K562 (cell line): Measurements from ENCODE around the gene ZRANB3. TPM values are rescaled to one million over a fixed set of nuclear protein-coding genes. Genes with fewer than 3 reads are reported as not detected.
"Not testable (repeated sequence)": the region's sequence is repeated elsewhere in the genome, so short reads cannot be mapped to it uniquely, and the experiment has no call there.

ENCODE experiments used
- ATAC-seq: fragments of 200-7000 bp; cut with Tn5 transposase; 3 replicates; pipeline ENCODE4 v1.9.1; 2020; ENCODE audit warnings: moderate library complexity
- BruUV-seq: library from RNA; stranded (reverse); fragments of 400-500 nt; replicated peaks from 2 replicates; lab custom pipeline; 2021; lab: Mats Ljungman, UMichigan
- CTCF ChIA-PET: fragments of 300-600 bp; formaldehyde crosslinking; extraction: SDS; loops from one replicate; lab custom pipeline; 2021; ENCODE audit warnings: low intra/inter-chr PET ratio; lab: Yijun Ruan, JAX
- POLR2A ChIA-PET: fragments of 300-600, 350-650 bp; sonication (Branson Sonifier 250); formaldehyde crosslinking; extraction: SDS; loops from one replicate; lab custom pipeline; 2021; ENCODE audit warnings: antibody characterized with exemption, inconsistent platforms; lab: Yijun Ruan, JAX
- DNase-seq, 4 experiments: peaks; one replicate each; pipeline versions ENCODE4 v3.0.0 to v3.0.0-alpha.2; 2011 to 2018; ENCODE audit warnings: low spot score in 3 of 4, mixed read lengths in 3 of 4; ENCODE audit errors: extremely low read depth in 1 of 4
- FAIRE-seq: peaks from 2 replicates; lab custom pipeline; 2011; peaks lifted over from hg19 to GRCh38; lab: Jason Lieb, UNC
- H2AFZ ChIP-seq: 2 replicates; pipeline ENCODE4 v1.6.0; 2011; ENCODE audit warnings: low read depth, low read length, control low read depth, inconsistent platforms
- H3K27ac ChIP-seq: fragments of 200-600 bp; 3 replicates; pipeline ENCODE4 v1.8.0; 2011; ENCODE audit warnings: low read depth, mild to moderate bottlenecking, control low read depth, inconsistent platforms, low read length, moderate library complexity, mixed read lengths; ENCODE audit errors: extremely low read depth
- H3K27me3 ChIP-seq, 2 experiments: fragments of 300-600 bp in 1 of 2; 2 replicates in 1 of 2; 3 replicates in 1 of 2; pipeline versions ENCODE4 v1.6.0 to v1.8.0; 2011; ENCODE audit warnings: inconsistent platforms in 2 of 2, low read length in 2 of 2, mild to moderate bottlenecking in 1 of 2, mixed read lengths in 1 of 2, moderate library complexity in 1 of 2; ENCODE audit not compliant: control insufficient read depth in 2 of 2, insufficient read depth in 2 of 2
- H3K36me3 ChIP-seq: fragments of 300-600 bp; 3 replicates; pipeline ENCODE4 v1.8.0; 2011; ENCODE audit warnings: mild to moderate bottlenecking, low read length, inconsistent platforms; ENCODE audit not compliant: control insufficient read depth, insufficient read depth
- H3K4me1 ChIP-seq, 2 experiments: fragments of 200-600 bp in 1 of 2; replicated peaks in 1 of 2; 2 replicates in 1 of 2; 3 replicates in 1 of 2; pipeline versions ENCODE4 v1.5.1 to v1.8.0; 2011; ENCODE audit warnings: inconsistent platforms in 2 of 2, low read length in 2 of 2, mild to moderate bottlenecking in 1 of 2, mixed read lengths in 1 of 2, moderate library complexity in 1 of 2; ENCODE audit not compliant: control insufficient read depth in 2 of 2, insufficient read depth in 2 of 2
- H3K4me2 ChIP-seq: 2 replicates; pipeline ENCODE4 v1.6.1; 2011; ENCODE audit warnings: low read length, control low read depth, inconsistent platforms, mixed read lengths; ENCODE audit not compliant: insufficient read depth
- H3K4me3 ChIP-seq: fragments of 200-600 bp; sonication (generic), shearing (Covaris generic); 2 replicates; pipeline ENCODE4 v1.5.1; 2016; ENCODE audit warnings: control low read depth, inconsistent platforms
- H3K79me2 ChIP-seq: fragments of 200-600 bp; 3 replicates; pipeline ENCODE4 v1.8.0; 2011; ENCODE audit warnings: low read length, inconsistent platforms; ENCODE audit not compliant: control insufficient read depth, insufficient read depth
- H3K9ac ChIP-seq, 2 experiments: 2 replicates each; pipeline versions ENCODE4 v1.6.0 to v1.6.1; 2011; ENCODE audit warnings: low read depth in 2 of 2, low read length in 2 of 2, control low read depth in 1 of 2, inconsistent platforms in 1 of 2, mild to moderate bottlenecking in 1 of 2, mixed read lengths in 1 of 2; ENCODE audit not compliant: insufficient read depth in 1 of 2
- H3K9me1 ChIP-seq: one replicate; pipeline ENCODE4 v1.6.0; 2011; ENCODE audit warnings: inconsistent platforms, mild to moderate bottlenecking, low read length, moderate library complexity; ENCODE audit not compliant: control insufficient read depth, insufficient read depth
- H3K9me3 ChIP-seq: replicated peaks from 2 replicates; pipeline ENCODE4 v1.5.1; 2011; ENCODE audit warnings: low read depth, low read length, inconsistent platforms; ENCODE audit not compliant: control insufficient read depth, insufficient read depth
- H4K20me1 ChIP-seq: replicated peaks from 2 replicates; pipeline ENCODE4 v1.6.1; 2011; ENCODE audit warnings: low read length, inconsistent platforms, mixed read lengths; ENCODE audit not compliant: control insufficient read depth, insufficient read depth
- CBX3 ChIP-seq, 2 experiments: IDR thresholded peaks; 1 replicate in 1 of 2; 2 replicates in 1 of 2; pipeline ENCODE4 v1.6.1; 2012; ENCODE audit warnings: inconsistent platforms in 2 of 2, low read length in 2 of 2, borderline replicate concordance in 1 of 2, control low read depth in 1 of 2
- CBX5 ChIP-seq: IDR thresholded peaks from 2 replicates; pipeline ENCODE4 v1.6.1; 2014; ENCODE audit warnings: low read depth, borderline replicate concordance
- CHAMP1 ChIP-seq: fragments of 450-650 bp; IDR thresholded peaks from 2 replicates; pipeline ENCODE4 v1.6.1; 2016; ENCODE audit warnings: mild to moderate bottlenecking
- TRIM24 ChIP-seq, 2 experiments: fragments of 450-650 bp; IDR thresholded peaks; 2 replicates each; pipeline ENCODE4 v1.6.1; 2016
- TRIM28 ChIP-seq: fragments of 450-650 bp; IDR thresholded peaks from 2 replicates; pipeline ENCODE4 v1.6.1; 2017
- ZBTB33 ChIP-seq: sonication (generic); formaldehyde crosslinking; IDR thresholded peaks from 2 replicates; pipeline ENCODE4 v1.8.1; 2023; ENCODE audit warnings: mild to moderate bottlenecking, missing genetic modification reagents
- ZNF280A ChIP-seq: fragments of 450-650 bp; IDR thresholded peaks from 2 replicates; pipeline ENCODE4 v1.6.1; 2018; ENCODE audit warnings: mild to moderate bottlenecking, low read depth; ENCODE audit not compliant: partially characterized antibody
- WGBS: fragments of 100-300 bp; shearing (Covaris generic); methylation state at CpG from one replicate; pipeline ENCODE4 v1.1.6; 2016; ENCODE audit warnings: low coverage, mixed read lengths; ENCODE audit not compliant: insufficient coverage; ENCODE audit errors: missing lambda C conversion rate; 5-methylcytosine and 5-hydroxymethylcytosine counted together
- in situ Hi-C: fragments of 300-500 bp; cut with MboI; formaldehyde crosslinking; loops from 4 replicates; pipeline ENCODE4 v1.15.0; 2018; ENCODE audit warnings: inconsistent platforms, mixed read lengths
- intact Hi-C: fragments of 100-400 bp; cut with micrococcal nuclease; formaldehyde crosslinking; loops from 2 replicates; pipeline ENCODE4 v1.14.2; 2022
- polyA plus RNA-seq, 8 experiments: library from polyadenylated mRNA; depleted of rRNA in 4 of 8; stranded (reverse) in 5 of 8; unstranded in 3 of 8; fragments of >200 nt; fragmentation: Nextera tagmentation in 2 of 8; fragmentation: Illumina TruSeq in 1 of 8; extraction: Ambion mirVana in 2 of 8; extraction: Trizol in 1 of 8; gene quantifications; 2 replicates each; pipeline versions ENCODE4 v1.2.1 to v1.2.3, GENCODE V29; 2011 to 2014; ENCODE audit warnings: inconsistent platforms in 1 of 8, missing spikeins in 1 of 8
- total RNA-seq, 7 experiments: library from RNA; depleted of rRNA in 6 of 7; stranded (reverse); fragments of >200 nt in 6 of 7; fragmentation: Illumina TruSeq in 2 of 7; extraction: Trizol in 2 of 7; gene quantifications; 2 replicates each; pipeline versions ENCODE4 v1.2.1 to v1.2.3, GENCODE V29; 2011 to 2021; ENCODE audit warnings: low replicate concordance in 1 of 7

Gene ZRANB3
- total and polyA plus RNA-seq, 9 of the 15 experiments (the other 6 are each of a cell fraction or from before 2014, with no cell fraction given) = 8.6 to 21.3 (median 14.7) TPM

GRCh38 chr2:135498588-135498987 lies 32.4 kb downstream of the ZRANB3 start:
- in situ Hi-C loops, POLR2A ChIA-PET, FAIRE-seq, H3K27me3 ChIP-seq, DNase-seq, intact Hi-C loops, H3K9ac ChIP-seq, H3K79me2 ChIP-seq, H3K27ac ChIP-seq, H3K4me2 ChIP-seq, BruUV-seq, H3K4me3 ChIP-seq, H2AFZ ChIP-seq, H3K9me1 ChIP-seq, CTCF ChIA-PET, H4K20me1 ChIP-seq, H3K4me1 ChIP-seq, ATAC-seq, H3K9me3 ChIP-seq: not testable (repeated sequence)
- peak; percentile 79 for TF ChIP-seq CHAMP1
- TF ChIP-seq TRIM24 (IDR thresholded peaks at IDR 0.05) = peak in 1 of 2 experiments; percentile 33; a peak in 1 of 4 replicates
- TF ChIP-seq TRIM28 = peak; percentile 63; the same call in 1 of the 2 replicates
- peak; percentile 74 for TF ChIP-seq ZNF280A
- peak in 1 of 2 experiments; percentile 78; a peak in 2 of 3 replicates for TF ChIP-seq CBX3 (IDR thresholded peaks at IDR 0.05; ENCODE audit: borderline replicate concordance in 1 of 2, low read length in 2 of 2)
- TF ChIP-seq ZBTB33 = peak; percentile 89
- peak; percentile 62; the same call in 1 of the 2 replicates for TF ChIP-seq CBX5
- peaks cover 12% of the 10 kb centered on the region; the same call in 1 of the 3 replicates for H3K36me3 ChIP-seq
- 93% methylated on average over 7 of the region's 7 CpGs for WGBS
